NCI-H2196 treated with DMSO at 0.1 percent for 48 hours (cell line): ENCODE measurements around the gene HCFC2.
"Not testable (repeated sequence)": the region's sequence is repeated elsewhere in the genome, so short reads cannot be mapped to it uniquely, and the experiment has no call there.

Experiments used
- DNase-seq: peaks from one replicate; lab custom pipeline; 2025; ENCODE audit not compliant: unreplicated experiment; lab: John Stamatoyannopoulos, UW

HCFC2 gene

DNA sequence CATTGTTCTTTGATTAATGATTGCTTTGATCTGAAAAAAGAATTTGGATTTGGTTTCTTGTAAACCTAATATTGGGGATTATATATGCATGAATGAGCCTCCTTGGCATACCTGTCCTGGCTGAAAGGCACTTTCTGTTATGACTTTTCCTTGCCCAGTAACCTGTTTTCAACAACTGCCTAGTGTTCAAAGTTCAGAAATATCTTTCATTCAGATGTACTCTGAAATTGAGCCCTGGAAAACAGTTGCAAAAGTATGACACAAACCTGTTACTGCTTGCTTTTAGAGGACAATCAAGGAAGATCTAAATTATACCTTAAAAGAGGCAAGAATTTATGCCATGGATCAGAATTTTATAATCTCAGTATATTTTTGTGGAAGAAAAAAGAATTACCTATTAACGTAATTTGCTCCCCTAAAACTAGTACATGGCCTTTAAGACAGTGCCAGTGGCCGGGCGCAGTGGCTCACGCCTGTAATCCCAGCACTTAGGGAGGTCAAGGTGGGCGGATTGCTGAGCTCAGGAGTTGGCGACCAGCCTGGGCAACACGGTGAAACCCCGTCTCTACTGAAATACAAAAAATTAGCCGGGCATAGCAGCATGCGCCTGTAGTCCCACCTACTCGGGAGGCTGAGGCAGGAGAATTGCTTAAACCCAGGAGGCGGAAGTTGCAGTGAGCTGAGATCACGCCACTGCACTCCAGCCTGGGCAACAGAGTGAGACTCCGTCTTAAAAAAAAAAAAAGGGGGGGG lies 50.7 kb downstream of the HCFC2 start:
- DNase-seq = not testable (repeated sequence)

DNA sequence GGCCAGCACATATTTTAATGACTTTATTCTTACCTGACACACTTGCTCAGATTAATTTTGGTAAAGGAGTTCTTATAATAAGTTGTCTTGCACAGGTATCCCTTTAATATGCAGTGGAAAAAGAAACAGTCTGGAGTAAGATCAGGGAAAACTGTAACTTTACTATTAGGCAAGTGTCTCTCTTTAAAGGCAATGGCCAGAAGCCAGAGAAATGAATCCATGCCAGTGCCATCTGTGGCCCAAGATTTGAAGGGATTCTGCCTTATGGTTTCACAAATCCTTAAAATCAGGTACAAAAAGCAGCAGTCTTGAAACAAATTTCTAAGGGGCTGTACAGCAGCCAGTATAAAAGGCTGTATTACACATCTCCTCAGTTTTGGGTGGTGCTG lies 51.2 kb downstream of the HCFC2 start:
- DNase-seq = no peak

DNA sequence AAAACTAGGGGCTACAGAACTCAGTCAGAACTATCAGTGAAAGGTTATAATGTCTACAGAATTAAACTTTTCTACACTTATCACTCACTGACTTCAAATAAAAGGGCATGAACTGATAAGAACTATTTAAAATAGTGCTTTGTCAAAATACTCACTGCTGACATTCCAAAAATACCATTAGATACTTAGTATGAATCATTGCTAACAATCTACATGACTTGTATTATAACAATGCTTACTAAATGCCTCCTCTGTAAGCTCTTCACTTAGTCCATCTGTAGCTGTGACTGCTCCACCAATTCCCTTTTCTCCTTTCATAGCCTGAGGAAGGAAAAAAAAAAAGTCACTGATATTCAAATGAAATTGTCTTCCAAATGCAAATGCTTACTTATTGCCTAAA lies 56.7 kb downstream of the HCFC2 start:
- no peak for DNase-seq

DNA sequence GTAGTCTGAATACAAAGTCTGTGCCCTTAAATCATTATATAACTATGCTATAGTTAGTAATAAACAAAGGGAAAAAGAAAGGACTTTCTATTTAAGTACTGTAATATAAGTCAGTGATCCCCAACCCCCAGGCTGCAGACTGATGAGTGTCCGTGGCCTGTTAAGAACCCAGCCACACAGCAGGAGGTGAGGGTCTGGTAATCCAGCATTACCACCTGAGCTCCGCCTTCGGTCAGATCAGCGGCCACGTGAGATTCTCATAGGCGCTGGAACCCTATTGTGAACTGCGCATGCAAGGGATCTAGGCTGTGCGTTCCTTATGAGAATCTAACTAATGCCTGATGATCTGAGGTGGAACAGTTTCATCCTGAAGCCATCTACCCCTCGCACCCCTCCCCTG lies 58.0 kb downstream of the HCFC2 start:
- no peak for DNase-seq

DNA sequence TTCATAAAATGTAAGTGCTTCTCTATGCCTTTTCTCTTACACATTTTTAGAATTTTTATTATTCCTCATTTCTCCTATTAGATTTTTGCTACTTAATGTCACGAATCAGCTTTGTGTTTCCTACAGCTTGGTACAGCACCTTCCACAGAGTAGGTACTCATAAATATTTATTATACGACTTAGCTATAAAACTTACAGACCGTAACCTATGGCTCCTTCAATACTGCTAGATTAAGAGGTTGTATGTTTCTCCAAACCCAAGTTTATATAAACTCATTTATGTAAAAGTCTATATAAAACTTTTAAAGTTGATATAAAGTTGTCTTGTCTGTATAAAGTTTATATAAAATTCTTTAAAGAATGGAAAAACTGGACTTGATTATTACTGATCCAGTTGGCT lies 62.2 kb downstream of the HCFC2 start:
- no peak for DNase-seq

DNA sequence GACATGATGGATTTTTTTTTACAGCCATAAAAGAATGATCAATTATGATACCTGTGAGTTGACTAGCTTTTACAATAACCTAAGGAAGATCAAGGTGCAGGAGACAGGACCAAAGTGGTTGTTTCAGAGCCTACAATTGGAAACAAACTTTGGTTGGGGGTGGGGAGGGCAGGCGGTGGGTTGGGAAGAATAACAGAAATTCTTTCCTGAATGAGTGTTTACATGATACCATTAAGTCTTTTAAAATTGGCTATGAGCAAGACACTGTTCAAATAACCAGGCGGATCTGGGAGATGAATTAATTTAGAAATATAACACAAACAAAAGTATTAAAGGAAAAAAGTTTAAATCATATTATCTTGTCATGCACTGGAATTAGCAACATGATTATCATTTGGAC lies 66.4 kb downstream of the HCFC2 start:
- DNase-seq = no peak

DNA sequence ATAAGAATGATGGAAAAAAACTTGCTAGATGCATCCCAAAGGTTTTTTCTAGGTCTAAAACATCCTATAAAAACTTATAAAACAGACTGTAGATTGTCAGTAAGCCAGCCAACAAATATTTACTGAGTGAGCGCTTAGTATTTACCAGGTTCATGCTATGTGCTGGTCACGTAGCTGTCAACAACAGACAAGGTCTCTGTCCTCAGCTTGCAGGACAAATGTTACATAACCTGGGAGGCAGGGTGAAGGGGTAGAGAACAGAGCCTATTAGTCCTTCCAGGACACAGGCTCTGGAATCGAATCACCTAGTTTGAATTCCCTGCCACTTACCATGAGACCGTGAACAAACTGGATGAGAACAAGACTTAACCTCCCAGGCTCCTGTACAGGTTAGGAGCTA lies 67.3 kb downstream of the HCFC2 start:
- DNase-seq = no peak

DNA sequence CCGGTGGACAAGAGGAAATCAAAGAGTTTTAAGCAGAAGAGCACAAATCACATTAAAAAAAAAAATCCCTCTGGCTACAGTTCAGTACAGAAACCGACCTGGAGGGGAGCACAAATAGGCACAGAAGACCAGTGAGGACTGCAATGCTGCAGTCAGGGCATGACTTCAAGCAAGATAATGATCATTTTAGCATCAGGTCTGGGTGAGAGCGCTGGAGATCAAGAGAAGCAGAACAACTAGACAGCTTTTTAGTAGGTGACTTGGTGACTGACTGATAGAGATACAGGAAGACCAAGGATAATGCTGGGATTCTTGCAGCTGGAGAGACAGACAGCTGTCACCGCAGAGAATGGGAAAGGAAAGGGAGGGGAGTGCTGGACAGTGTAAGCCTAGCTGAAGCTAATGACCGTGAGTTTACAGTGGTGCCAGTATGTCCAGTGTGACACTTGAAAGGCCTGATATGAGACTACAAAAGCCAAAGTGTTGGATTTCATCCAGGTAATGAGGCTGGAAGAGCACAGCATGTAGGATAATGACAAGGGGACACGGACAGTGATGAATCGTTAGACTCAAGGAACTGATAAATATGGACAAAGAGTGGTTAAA lies 68.1 kb downstream of the HCFC2 start:
- peak; percentile 46 for DNase-seq

DNA sequence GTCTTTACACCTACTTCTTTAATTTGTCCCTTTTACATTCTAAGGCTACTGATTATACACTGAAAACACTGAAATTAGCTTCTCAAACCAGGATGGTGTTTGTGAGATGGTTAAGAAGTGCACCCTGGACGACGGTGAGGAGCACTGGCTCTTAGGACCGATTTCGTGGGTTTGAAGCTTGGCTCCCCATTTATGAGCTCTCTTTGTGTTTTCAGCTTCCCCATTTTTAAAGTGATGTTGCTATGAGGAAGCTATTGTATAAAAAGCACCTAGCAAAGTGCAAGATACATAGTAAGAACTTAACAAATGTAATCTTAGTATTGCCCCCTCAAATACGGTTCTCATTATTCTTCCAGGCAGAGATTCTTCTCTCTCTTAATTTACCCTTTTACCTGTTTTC lies 69.0 kb downstream of the HCFC2 start:
- no peak for DNase-seq

DNA sequence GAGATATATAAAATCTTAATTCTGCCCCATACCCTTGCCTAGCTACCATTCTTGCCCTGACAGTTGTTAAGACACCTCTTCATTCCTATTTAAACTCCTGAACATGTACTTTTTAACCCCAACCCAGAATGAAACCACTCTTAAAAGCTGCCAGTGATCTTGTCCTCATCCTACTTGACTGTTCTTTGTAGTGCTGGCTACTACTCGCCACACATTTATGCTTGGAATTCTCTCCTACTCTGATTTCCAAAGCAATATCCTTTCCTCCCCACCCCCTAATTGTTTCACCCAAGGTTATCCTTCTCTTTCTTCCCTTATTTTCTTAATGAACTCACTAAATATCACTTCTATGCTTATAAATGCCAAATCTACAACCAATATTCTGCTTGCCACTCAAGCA lies 69.5 kb downstream of the HCFC2 start:
- no peak for DNase-seq

DNA sequence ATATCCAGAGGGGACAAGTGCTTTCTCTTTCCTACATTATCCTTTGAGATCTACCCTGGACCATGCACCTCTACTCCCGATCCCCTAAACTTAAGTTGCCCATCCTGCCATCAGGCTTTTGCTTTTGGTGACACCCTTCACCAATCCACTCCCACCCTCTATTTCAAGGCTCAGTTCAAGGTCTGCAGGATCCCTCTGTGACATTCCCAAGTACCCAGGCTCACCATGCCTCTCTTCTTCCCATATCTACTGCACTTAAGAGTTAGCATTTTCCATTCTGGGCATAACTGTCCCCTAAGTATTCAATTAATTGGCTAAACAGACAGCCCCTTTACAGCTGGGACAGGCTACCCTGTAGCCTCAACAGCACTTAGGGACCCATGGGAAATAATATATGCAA lies 70.6 kb downstream of the HCFC2 start:
- no peak for DNase-seq

DNA sequence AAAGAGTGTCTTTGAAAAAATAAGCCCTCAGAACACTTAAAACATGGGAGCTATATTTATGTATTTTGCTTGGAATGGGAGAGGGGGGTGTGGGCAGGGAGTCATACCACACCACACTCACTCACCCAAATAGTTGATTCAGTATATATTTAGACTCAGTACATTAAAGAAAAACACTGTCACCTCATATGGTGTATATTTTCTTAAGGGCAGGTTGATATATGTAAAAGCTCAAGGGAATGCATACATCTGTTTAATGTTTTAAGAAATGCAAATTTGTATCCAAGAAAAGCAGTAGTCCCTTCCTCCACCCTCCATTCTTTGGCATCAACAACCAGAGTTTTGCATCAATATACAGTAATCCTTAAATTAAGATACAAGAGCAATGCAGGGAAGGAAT lies 72.2 kb downstream of the HCFC2 start:
- DNase-seq = no peak

DNA sequence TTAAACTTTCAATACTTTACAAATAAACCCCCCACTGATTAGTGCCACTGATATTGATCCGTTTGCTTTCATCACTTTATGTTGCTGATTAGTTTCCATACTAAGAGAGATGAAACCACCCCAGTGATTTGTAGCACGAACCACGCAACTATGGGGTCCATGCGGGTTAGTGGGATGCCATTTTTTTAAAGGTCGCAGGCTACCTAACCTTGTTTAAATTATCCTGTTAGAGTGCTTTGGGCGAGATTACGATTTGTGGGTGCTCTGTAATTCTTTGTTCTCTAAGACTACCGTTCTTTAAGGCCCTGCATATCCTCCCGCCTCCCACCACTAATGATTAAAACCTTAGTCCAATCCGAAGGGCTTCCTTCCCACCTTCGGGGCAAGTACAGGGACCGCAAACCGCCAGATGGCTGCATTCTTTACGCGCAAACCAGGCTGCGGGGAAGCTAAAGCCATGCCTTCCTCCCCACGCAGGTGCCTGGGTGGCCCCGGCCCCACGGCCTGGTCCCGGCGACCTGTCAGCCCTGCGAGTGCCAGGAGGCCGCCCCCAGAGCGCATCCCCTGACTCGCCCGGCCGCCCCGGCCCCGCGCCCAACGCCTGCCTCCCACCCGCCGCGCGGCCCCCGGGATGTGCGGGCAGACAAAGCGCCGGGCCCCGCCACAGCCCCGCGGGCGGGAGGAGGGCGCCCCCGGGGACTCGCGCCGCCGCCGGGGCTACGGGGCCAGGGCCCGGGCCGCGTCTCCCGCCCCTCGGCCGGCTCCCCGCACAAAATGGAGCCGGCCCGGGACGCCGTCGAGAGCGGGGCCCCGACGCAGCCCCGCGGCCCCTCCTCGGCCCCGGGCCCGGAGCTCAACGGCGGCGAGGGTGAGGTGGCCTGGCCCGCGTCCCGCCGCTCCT lies 72.9 kb downstream of the HCFC2 start:
- DNase-seq = no peak

DNA sequence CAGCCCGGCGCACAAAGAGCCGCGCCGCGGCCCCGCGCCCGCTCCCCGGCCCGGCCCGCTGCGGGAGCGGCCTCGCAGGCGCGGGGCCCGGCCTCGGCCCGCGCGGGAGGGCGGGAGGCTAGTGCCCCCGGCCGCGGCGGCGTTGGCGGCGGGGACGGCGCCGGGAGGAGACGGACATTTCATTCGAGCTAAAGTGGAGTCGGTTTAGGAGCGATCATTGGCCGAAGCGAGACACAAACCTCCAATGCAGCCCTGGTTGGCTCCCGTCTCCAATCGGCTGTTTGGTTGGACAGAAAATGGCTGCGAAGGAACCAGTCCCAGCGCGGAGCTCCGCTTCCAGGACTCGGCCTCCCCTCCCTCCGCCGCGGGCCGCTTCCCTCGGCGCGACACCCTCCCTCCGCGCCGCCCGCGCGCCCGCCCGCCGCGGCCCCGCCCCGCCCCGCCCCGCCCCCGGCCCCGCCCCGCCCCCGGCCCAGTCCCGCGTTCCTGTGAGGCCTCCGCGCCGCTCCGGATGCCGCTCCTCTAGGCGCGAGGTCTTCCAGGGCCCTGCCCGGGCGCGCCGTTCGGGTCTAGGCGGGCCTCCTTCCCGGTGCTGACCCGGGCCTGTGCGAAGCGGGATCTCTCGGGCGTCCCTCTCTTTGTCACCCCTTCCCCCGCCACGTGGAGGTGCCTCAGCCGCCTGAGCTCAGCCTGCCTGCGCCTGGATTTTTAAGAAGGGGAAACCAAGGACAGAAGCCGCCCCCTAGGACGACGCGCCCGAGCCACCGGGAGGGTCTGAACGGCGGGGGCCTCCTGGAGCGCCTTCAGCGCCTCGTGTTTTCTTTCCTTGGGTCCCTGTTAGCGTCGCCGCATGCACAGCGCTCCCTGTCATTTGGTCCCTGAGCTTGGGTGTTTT lies 73.8 kb downstream of the HCFC2 start, which contains the start of gene NFYB:
Gene NFYB, minus strand, starts transcription at position 309 of the 895 bp plus-strand sequence. CDS start 2,757 bp downstream, outside the sequence.
- DNase-seq = peak; percentile 94

DNA sequence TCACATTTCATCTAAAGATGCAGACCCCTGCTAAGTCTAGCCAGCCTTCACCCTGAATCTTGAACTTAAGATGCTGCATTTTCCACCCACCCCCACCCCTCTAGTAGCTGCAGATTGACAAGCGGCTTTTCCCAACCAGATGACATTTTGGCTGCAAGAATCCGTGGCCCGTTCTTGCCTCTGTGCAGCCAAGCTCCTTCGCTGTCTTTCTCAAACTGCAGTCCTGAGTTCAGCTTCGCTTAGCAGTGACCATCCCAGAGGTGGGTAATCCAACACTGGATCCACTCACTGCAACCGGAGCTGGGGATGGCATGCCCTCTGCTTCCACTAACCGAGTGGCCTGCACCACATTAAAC lies 74.4 kb downstream of the HCFC2 start:
- no peak for DNase-seq

DNA sequence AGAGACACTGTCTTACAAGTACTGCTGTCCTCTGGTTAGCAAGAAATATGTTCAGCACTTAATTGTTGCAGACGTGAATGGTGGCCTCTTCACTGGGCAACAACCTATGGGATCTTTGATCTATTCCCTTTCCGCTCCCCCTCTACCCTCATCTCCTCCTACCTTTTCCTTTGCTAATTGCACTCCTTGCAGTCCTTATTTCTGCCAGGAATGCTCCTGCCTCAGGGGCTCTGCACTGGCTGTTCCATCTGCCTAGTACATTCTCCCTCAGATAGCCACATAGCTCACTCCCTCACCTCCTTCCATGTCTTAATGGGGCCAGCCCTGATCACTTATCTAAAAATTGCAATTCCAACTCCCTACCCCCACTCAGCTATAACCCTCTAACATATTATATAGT lies 78.2 kb downstream of the HCFC2 start:
- DNase-seq = no peak

DNA sequence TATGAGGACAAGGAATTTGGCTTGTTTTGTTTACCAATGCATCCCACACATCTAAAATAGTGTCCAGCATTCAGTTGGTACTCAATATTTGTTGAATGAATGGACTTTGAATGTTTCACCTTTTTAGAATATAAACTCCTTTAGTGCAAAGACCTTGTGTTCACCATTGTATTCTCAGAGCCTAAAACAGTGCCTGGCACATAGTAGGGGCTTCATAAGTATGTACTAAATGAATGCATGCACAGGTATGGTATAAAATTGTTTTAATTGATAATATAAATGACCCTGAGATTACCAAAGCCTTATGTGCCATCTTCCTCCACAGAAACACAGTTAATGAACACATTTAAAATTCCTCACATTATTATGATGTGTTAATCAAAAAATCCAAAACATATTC lies 78.7 kb downstream of the HCFC2 start:
- no peak for DNase-seq

DNA sequence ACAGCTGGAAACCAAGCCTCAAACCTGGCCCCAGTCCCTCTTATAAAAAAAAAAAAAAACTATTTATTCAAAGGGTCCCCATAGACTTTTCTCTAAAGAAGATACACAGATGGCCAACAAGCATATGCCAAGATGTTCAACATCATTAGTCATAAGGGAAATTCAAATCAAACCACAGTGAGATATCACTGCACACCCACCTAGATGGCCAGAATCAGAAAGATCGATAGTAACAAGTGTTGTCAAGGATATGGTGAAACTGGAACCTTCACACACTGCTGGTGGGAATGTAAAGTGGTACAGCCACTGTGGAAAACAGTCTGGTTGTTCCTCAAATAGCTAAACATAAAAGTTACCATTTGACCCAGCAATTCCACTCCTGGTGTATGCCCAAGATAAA lies 79.6 kb downstream of the HCFC2 start:
- DNase-seq = no peak

DNA sequence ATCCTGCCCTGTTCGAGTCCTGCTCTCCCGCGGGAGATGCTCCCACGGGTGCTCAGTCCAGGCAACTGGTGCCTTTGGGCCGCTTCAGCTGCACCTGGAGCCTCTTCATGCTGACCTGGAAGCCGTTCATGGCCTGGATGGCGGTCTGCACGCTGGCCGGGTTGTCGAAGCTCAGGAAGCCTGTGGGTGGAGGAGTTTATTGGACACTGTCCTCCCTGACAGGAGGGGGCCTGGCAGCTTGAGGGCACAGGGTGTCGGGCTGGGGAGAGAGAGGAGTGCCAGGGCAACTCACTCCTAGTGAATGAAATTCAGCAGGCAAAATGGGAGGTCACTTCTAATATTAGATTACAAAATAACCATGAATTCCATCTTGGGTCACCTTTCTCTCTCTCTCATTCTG lies 83.0 kb downstream of the HCFC2 start:
- DNase-seq = no peak

DNA sequence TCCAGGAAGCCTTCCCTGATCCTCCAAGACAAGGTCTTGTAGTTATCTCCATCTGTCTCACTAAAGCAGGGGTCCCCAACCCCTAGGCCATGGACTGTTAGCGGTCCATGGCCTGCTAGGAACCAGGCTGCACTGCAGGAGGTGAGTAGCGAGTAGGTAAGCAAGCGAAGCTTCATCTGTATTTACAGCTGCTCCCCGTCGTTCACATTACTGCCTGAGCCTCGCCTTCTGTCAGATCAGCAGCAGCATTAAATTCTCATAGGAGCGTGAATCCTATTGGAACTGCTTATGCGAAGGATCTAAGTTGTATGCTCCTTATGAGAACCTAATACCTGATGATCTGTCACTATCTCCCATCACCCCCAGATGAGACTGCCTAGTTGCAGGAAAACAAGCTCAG lies 86.1 kb downstream of the HCFC2 start:
- no peak for DNase-seq

DNA sequence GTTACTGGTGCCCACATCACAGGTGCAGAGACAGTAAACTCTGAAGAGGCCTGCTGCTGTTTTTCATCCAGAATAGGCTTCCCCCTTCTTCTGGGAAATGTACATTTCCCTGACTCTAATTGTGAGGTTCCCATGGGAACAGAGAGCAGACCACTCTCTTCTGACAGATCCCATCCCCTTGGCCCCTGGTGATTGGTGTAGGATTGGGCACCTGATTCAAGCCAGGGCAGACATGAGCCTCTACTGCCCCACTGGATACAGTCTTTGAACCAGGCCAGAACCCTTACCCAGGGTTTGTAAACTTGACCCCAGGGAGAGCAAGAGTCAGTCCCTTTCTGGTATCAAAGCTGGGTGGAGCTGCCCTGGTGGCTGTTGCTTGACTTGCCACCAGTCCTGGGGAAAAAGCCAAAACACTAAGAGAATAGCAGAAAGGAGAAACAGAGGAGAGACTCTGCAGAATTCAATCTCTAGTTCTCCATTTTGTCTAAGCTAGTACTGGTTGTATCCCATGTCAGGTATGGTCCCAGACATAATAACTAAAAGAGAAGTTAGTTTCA lies 88.4 kb downstream of the HCFC2 start:
- no peak for DNase-seq
